ENCODE results near the gene PSMA6.
"Not testable (repeated sequence)": the region's sequence is repeated elsewhere in the genome, so short reads cannot be mapped to it uniquely, and the experiment has no call there.

The PSMA6 gene

DNA sequence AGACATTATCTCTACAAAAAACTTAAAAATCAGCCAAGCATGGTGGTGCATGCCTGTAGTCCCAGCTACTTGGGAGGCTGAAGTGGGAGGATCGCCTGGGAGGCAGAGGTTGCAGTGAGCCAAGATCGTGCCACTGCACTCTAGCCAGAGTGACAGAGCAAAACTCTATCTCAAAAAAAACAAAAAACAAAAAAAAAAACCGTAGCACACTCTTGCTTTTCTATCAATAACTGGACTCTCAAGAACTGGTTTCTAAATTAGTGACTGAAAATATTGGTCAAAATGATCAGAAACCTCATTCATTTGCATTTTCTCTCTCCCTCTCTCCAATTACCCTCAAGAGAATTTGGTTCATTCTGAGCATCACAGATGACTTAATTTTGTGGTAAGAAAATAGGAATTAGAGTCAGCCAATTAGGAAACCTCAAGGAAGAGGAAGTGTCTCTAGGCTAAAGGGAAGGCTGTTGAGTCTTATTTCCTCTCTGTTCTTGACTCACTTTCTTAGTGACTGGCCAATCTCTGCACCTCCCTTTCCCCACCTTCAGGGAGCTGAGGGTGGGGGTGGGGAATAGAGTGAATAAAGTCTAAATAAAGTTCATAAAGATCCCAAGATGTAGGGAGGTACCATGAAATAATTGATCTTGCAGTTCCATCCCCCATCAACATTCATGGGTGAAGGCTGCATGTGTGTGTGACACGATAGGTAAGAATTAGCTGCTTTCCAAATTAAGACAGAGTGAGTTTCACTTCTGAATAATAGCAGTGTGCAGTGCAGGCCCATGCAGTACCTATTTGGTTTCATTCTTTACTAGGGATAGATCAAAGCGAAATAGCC is 6.8 kb upstream of the PSMA6 start:
- no peak for DNase-seq

DNA sequence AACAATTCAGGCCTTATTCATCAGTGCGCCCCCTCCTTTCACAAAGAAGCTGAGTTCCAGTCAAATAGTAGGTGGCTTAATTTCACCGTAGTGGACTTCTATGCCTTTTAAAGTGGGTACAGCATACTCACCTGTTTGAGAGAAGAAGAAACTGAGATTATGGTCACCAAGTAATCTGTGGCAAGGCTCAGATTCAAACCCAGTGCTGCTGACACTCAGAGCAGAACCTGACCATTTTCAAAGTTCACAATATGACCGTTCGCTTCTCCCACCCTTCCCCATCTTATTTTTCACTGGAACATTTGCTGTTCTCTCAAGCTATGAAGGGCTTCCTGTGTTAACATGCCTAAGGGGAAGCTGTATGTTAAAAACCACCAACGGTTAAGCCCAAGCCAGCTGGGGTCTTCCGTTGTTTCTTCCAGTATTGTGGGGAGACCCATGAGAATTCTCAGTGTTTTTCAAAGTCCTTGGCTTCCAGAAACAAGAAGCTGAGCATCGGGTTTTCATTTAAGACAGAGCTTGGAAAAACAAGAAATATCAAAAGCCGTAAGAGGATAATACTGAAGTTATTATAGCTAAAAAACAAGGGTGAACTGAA is 6.1 kb upstream of the PSMA6 start:
- DNase-seq = no peak

DNA sequence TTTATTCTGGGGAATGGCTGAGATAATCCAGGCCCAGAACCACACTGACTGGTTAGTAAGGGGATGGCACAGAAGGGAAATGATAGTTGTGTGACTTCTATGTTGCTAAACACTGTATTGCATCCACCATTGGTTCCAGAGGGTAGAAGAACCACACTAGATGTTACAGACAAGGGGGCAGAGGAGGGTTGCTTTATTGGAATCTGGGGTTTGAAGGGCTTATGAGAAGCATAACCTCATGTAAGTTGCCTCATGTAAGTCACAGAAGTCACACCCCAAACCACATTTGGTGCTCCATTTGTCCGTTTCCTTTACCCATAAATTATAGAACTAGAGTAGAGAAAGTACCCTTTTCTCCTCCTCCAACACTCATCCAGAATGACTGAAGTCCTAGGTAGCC is 5.5 kb upstream of the PSMA6 start:
- DNase-seq = no peak

DNA sequence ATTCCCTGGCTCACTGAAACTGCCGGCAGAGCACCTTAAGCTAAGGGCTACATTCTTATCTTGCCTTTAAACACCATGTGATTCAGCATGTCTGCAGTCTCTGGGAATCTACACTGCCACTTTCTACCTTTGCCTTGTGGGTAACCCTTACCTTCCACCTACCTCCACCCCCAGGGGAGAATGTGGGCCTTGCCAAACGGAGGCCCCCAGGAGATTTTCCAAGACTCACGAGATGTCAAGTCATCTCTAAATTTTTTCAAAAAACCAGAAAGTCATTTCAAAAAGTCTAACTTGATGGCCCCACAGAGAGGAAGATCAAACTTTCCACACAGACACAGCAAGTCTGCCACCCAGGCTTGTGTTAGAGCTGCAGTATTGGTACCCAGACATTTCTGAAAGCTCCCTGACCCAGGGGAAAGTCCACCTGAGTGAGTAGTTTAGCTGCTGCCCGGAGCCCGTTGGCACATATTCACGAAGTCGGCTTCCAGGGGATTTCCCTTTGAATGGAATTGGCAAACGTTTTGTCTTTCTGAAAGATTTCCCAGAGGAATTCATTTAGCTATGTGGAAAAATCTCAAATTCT is 4.7 kb upstream of the PSMA6 start:
- DNase-seq = no peak

DNA sequence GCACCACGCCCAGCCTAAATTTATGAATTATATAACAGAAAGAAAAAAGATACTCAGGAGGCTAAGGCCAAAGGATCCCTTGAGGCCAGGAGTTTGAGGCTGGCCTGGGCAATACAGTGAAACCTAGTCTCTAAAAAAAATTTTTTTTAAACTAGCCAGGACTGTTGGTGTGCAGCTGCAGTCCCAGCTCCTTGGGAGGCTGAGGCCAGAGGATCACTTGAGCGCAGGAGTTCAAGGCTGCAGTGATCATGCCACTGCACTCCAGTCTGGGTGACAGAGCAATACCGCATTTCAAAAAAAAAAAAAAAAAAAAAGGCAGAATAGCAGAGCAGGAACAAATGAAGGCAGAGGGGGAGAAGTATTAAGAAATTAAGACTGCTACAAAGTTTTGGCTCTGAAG is 2.6 kb upstream of the PSMA6 start:
- no peak for DNase-seq

DNA sequence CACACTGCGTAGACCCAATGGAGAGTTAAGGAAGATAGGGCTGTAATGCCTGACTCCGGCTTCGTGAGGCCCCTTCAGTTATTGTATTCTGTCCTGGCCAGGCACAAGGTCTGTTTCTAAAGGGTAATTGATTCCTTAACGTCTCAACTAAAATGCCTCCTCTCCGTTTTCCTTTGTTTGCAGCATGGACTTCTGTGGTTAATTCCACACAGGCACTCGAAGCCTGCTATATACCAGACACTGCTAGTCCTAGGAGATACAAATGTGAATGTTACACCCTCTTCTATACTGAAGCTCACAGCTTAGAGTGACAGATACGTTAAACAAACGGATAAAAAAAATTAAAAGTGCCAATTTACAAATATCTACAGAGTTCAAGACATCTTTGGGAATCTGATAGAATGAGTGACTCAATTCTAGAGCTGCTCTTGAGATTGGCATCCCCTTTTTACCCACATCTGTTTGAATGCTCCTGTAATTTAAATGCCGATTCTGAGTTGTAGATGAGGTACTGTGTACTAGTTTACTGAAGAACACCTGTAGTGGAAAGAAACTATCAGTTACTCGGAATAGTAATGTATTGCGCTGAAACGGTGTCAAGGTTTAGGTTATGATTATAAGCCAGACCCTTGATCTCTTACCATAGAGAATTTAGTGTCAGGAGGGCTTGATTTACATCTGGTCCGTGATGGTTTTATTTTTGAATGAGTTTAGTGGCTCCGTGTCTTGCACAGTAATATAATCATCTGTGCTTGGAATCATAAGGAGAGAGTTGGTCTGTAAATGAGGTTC is 784 bp downstream of the PSMA6 start:
- DNase-seq = no peak

DNA sequence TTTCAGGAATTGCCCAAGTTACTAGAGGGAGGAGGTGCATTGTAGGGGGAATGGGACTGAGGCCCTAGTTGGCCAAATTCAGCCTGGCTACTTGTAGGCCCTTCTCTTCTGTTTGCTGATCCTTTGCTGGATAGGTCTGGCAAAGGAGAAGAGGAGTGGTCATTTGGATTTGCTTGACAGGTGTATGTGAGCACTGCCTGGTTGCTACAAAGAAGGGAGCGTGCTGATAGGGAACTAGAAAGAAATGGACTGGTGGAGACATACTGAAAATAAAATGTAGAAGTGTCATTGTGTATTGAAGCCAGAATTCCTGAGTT is 3.6 kb downstream of the PSMA6 start:
- no peak for DNase-seq

DNA sequence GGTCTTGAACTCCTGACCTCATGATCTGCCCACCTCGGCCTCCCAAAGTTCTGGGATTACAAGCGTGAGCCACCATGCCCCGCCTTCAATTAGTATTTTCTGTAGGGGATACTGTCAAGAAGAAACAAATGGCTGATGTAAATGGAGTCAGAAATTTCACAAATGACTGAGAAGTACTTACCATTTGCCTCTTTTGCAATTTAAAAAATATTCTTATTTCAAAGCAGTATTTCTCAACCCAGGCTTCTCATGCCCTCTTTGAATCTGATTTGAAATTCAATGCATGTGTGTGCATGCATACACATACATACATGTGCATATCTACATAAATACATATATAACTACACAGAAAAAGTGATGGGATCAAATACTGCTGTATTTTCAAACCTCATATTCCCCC is 4.4 kb downstream of the PSMA6 start:
- DNase-seq = no peak

DNA sequence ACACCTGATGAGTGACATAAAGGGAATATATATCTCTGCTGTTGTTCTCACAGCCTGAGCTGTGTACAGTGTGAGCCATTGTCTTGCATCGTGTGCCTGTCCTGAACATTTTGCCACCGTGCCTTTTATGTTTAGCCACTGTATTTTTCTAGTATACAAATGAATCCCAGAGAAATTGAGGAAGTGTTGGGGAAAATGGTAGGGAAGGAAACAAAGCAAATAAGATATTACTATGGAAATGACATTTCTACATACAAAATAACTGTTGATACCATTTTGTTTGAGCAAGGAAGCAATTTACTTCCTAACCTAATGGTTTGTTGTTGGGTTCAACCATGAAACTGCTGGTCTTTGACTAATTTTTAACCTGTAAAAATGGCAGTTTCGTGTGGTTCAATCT is 5.5 kb downstream of the PSMA6 start:
- DNase-seq = no peak

DNA sequence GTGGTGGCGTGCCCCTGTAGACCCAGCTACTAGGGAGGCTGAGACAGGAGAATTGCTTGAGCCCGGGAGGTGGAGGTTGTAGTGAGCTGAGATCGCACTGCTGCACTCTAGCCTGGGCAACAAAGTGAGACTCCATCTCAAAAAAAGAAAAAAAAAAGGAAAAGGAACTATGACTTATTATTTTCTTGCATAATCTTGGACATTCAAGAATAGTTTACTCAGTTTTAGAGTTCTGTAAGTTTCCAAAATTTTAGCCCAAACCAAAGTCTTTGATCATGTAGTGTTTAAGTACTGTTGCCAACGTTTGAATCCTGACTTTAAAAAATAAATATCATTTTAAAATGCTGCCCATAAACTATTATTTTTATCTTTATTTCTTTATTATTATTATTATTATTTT is 6.2 kb downstream of the PSMA6 start:
- no peak for DNase-seq

DNA sequence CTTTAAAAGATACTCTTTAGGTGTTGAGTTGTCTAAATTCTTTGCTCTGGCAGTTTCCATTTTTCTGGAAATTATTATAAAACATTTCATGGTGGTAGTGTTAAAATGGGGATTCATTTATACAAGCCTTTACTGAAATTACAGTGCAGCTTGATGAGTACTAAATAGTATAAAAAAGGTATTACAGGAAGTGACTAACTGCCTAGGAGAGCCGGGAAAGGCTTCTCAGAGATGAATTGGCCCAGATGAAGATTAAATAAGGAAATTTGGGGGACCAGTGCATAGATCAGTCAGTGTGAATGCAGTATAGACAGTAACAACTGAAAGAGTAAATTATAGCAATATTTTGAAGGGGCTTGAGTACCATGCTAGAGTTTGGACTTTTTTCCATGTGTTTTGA is 7.5 kb downstream of the PSMA6 start:
- DNase-seq = no peak

DNA sequence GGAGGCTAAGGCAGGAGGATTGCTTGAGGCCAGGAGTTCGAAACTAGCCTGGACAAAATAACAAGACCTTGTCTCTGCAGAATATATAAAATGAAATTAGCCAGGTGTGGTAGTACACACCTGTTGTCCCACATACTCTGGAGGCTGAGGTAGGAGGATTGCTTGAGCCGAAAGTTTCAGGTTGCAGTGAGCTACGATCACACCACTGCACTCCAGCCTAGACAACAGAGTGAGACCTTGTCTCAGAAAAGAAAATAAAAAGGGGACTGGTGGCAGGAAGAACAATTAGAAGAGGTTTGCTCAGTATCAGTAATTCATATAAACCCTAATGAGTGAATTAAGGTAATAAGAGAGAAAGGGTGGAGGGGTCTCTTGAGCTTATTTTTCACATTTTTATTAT is 8.0 kb downstream of the PSMA6 start:
- no peak for DNase-seq

DNA sequence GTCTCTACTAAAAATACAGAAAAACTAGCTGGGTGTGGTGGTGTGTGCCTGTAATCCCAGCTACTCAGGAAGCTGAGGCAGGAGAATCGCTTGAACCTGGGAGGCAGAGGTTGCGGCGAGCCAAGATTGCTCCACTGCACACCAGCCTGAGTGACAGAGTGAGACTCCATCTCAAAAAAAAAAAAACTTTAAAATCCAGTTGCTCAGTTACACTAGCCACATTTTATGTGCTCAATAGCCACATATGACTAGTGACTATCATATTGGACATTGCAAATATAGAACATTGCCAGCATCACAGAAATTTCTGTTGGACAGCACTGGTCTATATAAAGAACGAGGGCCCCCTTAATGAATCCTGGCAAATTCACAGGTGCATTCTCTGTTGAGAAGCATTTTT is 9.2 kb downstream of the PSMA6 start:
- DNase-seq = not testable (repeated sequence)

DNA sequence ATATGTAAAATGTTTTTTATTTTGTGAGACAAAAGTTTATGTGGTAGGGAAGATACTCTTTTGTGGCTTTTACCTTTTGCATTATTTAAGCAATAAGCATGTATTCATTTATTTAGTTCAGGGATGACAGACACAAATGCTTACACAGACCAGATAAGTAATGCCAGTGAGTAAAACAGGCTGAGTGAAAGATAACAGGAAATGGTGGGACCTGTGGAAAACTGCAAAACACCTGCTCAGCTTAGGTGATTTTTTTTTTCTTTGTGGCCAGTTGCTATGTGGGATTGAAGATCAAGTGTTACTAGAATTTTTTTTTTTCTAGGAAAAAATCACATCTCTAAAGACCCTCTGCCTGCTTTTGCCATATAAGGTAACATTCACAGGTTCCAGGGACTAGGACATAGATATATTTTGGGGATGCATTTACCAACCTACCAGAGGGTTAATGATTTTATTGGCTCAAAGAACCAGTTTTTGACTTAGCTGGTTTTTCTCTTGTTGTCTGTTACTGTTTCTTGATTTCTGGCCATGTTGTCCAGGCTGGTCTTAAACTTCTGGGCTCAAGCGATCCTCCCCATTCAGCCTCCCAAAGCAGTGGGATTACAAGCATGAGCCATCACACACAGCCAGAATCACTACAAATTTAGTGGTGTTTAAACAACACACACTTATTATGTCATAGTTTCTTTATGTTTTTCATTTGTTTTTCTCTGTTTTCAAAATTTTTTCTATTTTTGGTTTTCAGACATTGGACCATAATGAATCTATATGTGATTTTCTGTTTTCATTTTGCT is 9.8 kb downstream of the PSMA6 start:
- no peak for DNase-seq

DNA sequence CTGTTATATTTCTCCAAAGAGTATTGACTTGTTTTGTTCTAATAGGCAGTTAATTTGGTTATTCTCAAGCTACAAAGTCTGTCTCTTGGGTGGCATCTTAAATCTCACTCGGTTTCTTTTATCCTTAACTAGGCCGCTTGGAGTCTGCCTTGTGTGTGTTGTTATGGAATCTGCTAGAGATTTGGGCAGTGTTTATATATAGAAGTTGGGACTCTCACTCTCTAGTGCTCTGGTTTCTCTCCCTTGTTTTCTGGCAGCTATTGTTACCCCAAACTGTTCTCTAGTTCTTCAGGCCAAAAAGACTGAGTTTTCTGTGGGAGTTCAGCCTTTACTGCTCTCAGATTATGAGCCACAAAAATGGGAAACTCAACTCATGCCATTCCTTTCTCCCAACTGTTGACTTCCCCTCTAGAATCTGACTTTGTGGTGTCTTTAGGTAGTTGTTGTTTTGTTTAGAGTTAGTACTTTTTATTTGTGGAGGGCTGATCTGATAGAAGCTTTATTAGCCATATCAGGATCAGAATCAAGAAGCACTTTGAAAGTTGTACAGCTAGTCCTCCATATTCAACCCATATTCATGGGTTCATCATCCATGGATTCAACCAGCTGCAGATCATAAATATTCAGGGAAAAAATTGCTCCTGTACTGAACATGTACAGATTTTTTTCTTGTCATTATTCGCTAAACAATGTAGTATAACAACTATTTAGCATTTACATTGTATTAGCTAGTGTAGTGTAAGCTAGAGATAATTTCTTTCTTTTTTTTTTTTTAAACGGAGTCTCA is 11.2 kb downstream of the PSMA6 start:
- DNase-seq = no peak

DNA sequence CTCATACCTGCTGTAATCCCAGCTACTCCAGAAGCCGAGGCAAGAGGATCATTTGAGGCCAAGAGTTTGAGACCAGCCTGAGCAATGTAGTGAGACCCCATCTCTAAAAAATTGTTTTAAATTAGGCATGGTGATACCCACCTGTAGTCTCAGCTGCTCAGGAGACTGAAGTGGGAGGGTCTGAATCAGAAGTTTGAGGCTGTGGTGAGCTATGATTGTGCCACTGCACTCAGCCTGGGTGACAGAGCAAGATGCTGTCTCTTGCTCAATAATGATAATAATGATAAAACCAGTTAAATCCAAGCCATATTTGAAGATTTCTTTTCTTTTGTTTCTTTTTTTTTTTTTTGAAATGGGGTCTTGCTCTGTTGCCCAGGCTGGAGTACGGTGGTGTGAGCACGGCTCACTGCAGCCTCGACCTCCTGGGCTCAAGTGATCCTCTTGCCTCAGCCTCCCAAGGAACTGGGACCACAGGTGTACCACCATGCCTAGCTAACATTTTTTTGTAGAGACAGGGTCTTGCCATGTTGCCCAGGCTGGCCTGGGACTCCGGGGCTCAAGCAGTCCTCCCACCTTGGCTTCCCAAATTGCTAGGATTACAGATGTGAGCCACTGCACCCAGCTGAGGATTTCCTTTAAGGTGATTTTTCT is 12.8 kb downstream of the PSMA6 start:
- DNase-seq = no peak

DNA sequence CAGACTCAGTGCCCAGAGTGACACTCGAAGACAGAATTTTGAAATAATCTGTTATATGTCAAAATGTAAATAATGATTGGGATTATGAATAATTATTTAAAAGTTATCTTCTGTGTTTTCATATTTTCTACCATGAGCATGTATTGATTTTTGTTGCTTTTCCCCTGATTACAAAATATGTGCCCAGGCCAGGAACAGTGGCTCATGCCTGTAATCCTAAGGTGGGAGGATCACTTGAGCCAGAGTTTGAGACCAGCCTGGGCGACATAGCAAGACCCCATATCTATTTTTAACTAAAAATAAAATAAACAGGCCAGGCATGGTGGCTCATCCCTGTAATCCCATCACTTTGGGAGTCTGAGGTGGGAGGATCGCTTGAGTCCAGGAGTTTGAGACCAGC is 13.5 kb downstream of the PSMA6 start:
- no peak for DNase-seq

DNA sequence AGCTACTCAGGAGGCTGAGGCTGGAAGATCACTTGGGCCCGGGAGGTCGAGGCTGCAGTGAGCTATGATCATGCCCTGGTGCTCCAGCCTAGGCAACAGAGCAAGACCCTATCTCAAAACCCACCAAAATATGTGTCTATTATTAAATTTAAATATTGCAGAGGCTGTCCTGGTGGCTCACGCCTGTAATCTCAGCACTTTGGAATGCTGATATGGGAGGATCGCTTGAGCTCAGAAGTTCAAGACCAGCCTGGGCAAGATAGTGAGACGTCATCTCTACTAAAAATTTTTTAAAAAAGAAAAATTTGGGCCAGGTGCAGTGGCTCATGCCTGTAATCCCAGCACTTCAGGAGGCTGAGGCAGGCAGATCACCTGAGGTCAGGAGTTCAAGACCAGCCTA is 13.9 kb downstream of the PSMA6 start:
- DNase-seq = no peak

DNA sequence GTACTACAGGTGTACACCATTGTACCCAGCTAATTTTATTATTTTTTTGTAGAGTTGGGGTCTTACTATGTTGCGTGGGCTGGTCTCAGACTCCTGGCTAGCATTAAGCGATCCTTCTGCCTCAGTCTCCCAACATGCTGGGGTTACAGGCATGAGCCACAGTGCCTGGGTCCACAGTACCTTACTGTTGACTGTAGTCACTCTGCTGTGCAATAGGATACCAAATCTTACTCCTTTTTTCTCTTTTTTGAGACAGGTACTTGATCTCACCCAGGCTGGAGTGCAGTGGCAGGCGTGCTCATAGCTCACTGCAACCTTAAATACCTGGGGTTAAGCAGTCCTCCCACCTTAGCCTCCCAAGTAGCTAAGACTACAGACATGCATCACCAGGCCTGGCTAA is 25.6 kb downstream of the PSMA6 start:
- DNase-seq = no peak

DNA sequence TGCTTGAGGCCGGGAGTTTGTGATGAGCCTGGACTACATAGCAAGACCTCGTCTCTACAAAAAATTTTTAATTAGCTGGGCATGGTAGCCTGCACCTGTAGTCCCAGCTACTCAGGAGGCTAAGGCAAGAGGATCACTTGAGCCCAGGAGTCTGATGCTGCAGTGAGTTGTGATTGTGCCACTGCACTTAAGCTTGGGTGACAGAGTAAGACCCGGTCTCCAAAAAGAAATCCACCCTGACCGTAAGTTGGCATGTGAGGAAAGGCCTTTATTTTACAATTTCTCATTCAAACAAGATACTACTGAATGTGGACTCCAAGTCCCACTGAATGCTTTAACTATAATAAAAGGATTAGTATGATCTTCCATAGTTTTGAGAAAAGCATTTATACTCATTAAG is 27.3 kb downstream of the PSMA6 start:
- no peak for DNase-seq

DNA sequence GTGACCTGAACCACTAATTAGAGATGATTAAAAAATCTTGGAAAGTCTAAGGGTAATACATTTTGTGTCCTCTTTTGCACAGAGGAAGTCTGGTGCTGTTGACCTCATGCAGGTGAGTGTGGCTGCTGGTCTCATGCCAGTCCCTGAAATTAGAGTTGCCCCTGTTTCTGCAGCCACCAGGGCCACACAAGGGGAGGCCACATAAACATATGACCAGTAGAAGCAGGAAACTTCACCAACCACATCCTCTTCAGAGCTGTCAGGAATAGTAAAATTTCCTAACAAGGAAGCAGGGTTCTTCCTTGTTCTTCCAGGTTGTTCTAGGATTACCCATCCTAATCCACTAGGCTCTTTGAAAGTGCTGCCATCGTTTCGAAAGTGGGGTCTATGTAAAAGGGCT is 28.3 kb downstream of the PSMA6 start:
- DNase-seq = no peak

DNA sequence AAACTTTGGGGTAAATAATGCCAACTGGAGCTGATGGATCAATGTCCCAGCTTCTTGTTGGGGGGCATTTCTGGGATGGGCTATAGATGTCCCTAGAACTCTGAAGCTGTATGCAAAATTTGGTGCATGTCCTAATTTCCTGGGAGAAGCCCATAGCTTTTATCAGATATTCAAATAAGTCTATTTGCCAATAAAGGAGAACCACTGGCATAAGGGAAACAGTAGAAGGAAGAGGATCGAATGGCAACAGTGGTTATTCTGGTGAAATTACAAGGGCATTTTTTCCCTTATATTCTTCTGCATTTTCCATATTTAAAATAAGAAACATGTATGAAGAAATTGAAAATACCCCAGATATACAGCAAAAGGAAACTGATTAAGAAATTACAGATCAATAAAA is 34.2 kb downstream of the PSMA6 start:
- no peak for DNase-seq

Data from activated CD4-positive, alpha-beta T cell treated with anti-CD3 and anti-CD28 coated beads, Interleukin-2, amount 50 U/mL, for 4 hours (primary cell).